ENCODE data around the gene GPAT2.
"Not testable (repeated sequence)": the region's sequence is repeated elsewhere in the genome, so short reads cannot be mapped to it uniquely, and the experiment has no call there.

Gene GPAT2

DNA sequence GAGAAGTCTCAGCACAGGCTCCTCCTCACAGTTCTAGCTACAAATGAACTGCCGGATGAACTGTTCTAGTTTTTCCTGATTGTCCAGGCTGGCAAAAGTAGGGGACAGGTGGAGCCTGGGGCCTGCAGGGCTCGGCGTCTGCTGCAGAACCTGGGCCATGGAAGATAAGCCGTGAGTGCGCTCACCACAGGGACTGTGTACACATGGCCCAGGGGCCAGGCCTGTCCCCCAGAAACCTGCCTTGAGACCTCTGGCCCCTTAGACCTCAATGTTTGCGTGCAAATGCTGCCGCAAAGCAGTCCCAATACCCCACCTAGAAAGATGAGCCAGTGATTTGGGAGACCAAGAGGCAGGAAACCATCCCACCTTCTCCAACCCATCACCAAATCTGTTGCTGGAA lies 12.6 kb downstream of the GPAT2 start:
- DNase-seq, result peak; percentile 39

DNA sequence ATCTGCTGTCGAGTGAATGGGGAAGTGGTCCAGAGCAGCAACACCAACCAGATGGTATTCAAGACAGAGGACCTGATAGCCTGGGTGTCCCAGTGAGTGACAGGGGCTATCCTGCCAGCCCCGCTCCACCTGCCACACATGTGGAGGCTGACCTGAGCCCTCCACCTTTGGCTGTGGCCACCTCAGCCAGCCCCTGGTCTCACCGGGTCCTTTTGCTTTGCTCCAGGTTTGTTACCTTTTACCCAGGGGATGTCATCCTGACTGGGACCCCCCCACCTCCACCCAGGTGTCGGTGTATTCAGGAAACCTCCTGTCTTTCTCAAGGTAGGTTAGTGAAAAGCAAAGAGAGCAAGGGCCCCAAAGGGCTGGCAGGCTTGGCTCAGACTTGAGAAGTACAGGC lies 13.6 kb downstream of the GPAT2 start:
- DNase-seq, result not testable (repeated sequence)

DNA sequence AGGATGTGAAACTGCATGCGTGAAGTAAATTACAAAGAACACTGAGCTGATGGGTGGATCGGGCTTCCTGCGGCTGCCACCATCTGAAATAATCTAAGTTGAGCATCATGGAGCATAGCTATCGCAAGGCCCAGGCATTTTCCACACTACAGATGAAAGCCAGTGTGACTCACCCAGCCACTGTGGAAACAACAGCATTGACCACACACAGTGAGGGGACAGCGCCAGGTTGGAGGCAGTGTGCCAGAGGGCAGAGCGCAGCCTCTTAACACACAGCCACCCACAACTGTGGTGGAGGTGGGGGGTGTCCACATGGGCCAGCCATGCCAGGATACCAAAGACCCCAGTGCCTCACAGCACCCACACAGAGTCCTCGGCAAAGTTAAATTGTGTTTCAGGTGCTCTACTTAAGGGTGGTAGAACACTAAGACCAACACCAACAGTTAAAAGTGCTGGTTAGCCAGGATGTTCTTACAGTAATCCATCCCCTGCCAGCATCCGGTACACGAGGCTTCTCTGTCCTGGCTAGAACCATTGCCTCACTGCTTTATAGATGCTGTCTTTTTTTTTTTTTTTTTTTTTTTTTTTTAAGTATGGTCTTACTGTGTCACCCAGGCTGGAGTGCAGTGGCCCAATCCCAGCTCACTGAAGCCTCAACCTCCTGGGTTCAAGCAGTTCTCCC lies 14.7 kb downstream of the GPAT2 start:
- DNase-seq, result not testable (repeated sequence)

DNA sequence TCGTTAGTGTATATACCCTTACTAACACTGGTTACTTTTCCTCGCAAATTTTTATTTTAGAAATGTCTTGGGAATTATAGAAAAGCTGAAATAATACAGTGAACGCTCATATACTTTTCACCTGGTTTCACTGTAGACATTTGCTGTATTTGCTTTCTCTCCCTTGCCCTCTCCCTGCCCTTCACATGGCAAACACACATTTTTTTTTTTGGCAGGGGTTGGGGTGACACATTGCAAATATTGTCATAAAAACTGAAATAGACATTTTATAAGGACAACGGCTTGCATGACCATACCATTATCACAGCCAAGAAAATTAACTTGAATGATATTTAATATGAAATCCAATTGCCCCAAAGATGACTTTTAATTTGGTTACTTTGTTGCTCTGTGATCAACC lies 18.4 kb downstream of the GPAT2 start:
- not testable (repeated sequence) for DNase-seq

DNA sequence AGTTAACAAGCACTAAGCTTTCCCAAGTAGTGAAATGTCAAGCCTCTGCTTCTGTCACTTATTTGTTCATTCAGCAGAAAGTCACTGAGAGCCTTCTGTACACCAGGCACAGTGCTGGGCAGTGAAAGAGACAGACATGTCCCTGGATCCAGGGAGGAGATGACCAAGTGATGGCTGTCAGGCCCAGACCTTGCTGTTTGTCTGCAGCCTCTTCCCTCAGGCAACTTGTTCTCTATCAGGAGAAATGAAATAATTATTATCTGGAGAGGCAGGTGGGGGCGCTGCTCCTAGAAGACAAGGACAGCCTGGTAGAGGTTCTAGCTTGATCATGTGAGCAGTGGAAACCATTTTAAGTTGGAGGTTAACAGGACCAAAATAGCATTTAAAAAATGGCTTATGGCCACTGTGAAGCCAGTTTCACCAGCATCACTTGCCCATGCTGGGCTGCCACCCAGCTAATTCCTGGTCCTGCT lies 21.9 kb downstream of the GPAT2 start:
- not testable (repeated sequence) for DNase-seq

DNA sequence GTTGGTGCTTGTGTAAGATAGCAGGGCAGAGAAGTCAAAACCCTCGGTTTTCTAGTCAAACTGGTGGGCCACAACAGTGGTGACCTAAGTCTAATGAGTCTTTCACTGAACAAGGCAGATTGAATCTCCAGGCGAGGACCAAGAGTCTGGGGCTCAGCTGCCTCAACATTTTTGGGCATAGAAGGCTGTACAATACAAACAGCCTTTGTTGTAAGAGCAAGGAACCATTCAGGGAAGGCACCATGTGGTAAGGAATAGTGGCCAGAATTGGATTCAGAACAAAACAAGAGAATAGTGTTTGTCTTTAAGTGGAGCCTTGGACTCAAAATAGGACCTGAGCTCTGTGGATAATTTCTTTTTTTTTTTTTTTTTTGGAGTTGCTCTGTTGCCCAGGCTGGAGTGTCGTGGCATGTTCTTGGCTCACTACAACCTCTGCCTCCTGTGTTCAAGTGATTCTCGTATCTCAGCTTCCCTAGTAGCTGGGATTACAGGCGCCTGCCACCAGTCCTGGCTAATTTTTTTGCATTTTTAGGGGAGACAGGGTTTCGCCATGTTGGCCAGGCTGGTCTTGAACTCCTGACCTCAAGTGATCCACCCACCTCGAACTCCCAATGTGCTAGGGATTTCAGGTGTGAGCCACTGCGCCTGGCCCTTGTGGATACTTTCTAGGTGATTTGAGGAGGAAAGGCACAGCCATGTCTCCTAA lies 22.5 kb downstream of the GPAT2 start:
- DNase-seq, result not testable (repeated sequence)

DNA sequence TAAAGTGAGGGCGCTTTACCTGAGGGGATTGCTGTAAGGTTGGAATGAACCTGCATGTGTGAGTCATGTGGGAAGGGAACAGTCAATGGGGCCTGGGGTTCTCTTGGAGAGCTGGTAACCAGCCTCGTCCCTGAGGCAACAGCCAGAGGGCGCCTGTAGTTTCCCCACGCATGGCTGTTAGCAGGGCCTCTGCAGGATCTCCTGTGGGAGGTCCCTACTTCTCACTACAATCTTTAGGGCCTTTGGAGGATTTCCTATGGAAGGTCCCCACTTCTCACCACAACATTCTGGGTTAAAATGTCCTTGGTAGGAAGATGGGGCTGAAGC lies 23.6 kb downstream of the GPAT2 start:
- DNase-seq, result peak; percentile 81

DNA sequence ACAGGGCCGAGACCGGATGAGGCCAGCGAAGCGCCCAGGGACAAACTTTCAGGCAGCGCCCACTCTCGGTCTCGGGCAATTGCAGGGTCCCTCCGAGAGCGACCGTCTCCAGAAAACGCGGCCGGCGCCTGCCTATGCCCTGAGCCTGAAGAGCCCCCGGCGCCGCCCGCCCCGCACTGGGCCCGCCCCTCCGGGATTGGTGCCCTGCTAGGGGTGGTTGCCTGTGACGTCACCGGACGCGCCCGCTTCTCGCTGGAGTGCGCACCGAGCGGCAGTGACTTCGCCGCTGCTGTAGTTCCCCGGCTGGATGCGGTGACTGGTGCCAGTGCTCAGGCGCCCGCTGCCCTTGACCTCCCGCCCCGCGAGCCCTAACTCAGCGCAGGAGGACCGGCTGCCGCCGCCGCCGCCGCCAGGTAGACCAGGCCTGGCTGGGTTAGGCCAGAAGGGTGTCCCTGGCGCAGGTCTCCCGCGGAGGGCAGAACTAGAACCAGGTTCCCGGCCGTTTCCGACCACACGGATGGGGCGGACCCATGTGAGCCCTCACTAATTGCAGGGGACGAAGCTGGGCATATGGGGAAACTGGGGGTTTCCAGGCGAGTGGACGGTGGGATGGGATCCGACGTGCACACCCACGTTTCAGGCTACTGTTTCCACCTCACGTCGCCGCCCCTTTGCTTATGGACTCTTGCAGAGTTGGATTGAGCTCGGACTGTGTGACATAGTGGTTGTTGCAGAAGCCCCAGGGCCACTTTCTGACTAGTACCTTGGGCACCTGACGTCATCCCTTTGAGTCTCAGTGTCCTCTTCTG lies 24.2 kb downstream of the GPAT2 start:
- DNase-seq, result peak; percentile 95

DNA sequence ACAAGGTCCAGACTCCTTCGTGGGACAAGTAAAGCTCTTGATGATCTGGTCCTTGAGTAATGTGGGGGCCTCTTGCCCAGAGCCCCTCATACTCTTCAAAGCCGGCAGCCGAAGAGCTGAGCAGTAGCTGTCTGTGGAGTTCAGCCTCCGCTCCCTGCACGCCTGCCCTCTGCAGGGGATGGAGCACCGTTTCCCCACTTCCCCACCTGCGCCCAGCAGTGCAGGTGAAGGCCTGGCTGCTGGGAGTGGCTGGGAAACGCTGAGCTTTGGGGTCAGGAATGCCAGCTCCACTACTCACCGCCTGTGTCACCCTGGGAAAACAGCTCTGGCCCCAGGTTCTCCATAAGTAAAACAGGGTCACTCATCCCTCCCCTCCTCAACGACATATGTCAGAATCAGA lies 24.9 kb downstream of the GPAT2 start:
- peak; percentile 76 for DNase-seq

DNA sequence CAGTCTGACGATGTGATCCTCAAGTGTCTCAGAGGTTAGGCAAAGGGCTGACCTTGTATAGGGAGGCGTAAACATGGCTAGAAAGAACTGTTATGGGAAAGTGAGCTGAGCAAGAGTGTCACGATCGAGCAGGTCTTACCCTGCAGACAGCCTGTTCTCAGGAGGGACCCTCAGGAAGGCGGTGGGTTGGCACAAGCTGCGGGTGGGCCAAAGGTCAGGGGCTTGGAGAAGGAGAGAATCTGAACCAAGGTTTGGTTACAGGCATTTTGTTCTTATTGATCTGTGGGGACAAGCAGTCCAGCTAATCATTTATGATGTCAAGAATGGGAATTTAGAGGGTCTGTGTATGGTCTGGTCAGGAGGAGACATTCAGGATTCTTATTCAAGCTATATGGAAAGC lies 26.7 kb downstream of the GPAT2 start:
- DNase-seq, result not testable (repeated sequence)

DNA sequence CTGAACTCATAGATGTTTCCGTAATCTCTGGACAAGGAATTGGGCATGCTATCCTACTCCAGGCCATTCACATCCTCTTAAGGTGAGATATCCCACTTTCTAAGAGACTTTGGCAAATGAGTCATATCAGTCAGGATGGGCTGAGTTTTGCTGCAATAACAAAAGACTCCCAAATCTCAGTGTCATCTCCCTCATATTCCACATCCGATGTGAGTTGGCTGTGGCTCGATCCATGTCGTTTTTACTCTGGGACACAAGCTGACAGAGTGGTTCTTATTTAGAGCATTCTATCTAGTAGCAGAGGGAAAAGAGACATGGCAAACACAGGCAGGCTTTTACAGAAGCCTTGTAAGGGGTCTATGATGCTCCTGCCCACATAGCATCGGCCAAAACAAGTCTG lies 28.5 kb downstream of the GPAT2 start:
- DNase-seq, result not testable (repeated sequence)

DNA sequence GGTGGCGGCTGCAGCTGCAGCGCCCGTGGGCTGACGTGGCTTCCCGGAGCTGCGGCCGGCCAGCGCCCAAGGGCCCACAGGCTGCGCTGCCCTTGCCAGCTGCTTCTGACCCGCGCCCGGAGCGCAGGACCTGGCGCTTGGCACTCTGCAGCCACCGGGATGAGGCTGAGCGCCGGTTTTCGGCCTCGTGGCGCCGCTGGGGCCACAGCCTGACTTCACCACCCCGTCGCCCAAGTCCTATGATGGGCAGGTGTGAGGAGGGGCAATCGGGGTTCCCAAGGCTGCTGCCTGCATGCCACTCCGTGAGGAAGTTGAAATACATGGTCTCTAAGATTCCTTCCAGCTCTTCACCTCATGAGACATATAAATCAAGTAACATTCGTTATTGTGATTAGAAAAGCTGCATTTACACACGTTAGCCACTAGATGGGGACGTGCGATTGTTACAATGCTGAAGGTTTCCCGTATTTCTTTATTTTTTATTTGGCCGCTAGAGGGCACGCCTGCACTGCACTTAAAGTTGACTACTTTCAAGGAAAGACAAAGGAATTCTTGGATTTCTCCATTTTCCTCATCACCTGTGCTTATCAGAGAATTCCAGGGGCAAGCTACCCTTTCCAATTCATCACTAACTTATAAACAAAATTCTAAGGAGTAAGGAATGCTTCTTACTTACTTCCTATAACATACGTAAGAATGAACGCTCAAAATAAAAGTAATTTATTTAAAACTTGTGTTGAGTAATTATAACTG lies 42.0 kb downstream of the GPAT2 start:
- peak; percentile 63 for DNase-seq

DNA sequence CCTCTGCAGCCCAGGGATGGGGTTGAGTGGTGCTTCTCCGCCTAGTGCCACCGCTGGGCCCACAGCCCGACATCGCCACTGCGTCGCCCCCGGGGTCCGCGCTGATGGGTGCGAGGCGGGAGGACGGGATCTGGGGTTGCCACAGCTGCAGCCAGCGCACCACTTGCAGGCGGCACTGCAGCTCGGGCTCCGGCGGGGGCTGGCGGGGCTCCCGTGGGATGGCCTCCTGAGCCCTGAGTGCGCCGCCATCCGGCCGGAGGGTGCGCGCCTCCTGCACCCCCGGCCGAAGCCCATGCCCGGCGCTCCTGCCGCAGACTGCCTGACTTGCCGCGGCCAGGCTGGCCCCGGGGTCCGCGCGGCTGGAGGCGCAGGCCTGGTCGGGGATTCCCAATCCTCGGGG lies 42.6 kb downstream of the GPAT2 start:
- not testable (repeated sequence) for DNase-seq

DNA sequence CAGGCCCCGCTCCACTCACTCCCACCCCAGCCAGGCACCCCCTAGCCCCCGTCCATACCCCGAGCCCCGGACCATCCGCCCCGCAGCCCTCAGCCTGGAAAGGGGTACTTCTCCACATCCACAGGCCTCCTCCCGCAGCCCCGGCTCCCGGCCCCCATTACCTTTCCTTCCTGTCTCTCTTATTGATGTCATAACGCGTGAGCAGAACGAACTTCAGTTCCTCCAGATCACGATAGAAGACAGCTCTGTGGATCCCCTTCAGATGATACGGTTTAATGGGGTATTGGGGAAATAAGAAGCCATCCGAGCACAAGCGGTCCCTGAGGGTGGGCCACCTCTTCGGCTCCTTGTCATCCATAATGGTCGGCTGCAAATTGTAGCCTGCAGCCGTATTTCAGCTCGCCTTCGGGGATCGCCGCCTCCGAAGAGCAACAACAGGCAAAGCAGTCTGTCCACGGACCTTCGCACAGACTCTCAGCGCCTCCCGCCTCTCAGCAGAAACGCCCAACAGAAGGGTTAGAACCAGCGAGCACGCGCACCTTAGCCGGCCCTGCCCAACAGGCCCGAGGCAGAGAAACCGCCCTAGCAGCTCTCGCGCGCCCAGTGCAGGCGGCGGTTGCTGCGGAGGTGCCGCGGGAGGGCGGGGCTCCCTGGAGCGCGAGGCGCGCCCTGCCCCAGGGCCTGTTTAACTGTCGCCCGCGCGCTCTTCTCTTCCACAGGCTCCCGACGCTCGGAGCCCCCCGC lies 43.2 kb downstream of the GPAT2 start, which contains the start of gene ANKRD36C:
ANKRD36C (minus strand) TSS at position 474 of the 744 bp plus-strand sequence; CDS start at position 358, 116 bp downstream.
- peak; percentile 62 for DNase-seq

DNA sequence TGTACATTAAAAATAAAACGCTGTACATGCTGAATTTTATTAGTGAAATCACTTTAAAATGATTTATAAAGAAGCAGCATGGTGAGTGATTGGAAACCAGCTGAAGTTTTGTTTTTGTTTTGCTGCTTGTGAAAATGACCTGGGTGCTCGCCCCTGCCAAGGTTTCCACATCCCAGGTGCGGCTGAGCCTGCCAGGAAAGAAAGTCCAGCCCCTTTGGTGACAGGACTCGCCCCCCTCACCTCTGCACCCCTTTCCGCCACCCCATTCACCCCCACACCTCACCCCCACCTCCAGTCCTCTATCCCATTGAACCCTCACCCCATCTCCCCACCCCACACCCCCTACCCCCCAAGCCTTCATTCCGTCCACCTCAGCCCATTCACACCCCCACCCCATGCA lies 43.8 kb downstream of the GPAT2 start:
- not testable (repeated sequence) for DNase-seq

Data from islet precursor cell (in vitro differentiated cells).